Fibroblast of pulmonary artery (primary cell): ENCODE measurements around the gene SYT1.

ENCODE experiments used
- DNase-seq: peaks from one replicate; pipeline ENCODE4 v3.0.0-alpha.2; 2010; ENCODE audit warnings: low read depth
- H3K4me3 ChIP-seq: replicated peaks from 2 replicates; pipeline ENCODE4 v1.5.1; 2011; ENCODE audit warnings: low read depth, mild to moderate bottlenecking, control low read depth, low read length, moderate library complexity
- TF ChIP-seq, protein P1 (sequence below): IDR thresholded peaks from 2 replicates; pipeline ENCODE4 v1.5.1; 2011; ENCODE audit warnings: mild to moderate bottlenecking, control low read depth, low read length, inconsistent platforms; ENCODE audit errors: missing control alignments

The SYT1 gene

DNA sequence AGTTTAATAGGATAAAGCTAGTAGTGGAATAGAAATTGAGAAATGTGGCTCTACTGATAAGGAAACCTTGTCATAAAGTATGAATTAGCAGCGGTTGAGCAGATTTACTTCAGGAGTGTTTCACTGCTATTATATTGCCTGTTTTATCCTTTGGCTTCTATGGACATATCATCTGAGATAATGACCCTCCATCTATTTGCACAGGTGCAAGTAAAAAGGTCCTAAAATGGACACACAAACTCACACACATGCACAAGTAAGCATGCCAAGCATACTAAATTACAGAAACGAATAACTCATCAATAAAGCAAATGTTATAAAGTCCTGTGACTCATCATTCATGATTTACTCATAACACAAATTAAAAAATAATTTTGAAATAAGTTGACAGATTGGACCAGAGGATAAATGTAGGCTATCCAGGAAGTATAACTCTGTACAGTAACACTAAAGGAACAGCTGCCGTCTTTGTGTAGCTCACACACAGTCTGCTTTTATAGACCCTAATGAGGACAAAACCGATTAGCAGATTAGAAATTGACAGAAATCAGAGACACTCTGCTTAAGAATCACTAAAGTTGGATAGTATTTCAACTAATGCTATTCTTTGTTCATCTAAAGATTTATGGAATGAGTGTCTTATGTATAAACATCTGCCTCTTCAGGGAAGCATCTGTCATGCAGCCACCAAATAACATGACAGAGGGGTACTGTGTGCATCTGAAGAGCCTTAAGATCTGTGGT lies 73.9 kb downstream of the SYT1 start:
- no peak for DNase-seq
- TF ChIP-seq, protein P1, sequence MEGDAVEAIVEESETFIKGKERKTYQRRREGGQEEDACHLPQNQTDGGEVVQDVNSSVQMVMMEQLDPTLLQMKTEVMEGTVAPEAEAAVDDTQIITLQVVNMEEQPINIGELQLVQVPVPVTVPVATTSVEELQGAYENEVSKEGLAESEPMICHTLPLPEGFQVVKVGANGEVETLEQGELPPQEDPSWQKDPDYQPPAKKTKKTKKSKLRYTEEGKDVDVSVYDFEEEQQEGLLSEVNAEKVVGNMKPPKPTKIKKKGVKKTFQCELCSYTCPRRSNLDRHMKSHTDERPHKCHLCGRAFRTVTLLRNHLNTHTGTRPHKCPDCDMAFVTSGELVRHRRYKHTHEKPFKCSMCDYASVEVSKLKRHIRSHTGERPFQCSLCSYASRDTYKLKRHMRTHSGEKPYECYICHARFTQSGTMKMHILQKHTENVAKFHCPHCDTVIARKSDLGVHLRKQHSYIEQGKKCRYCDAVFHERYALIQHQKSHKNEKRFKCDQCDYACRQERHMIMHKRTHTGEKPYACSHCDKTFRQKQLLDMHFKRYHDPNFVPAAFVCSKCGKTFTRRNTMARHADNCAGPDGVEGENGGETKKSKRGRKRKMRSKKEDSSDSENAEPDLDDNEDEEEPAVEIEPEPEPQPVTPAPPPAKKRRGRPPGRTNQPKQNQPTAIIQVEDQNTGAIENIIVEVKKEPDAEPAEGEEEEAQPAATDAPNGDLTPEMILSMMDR = no peak
- H3K4me3 ChIP-seq = no peak overlapping the region

- DNase-seq = no peak
- TF ChIP-seq, protein P1 = no peak
- no peak overlapping the region for H3K4me3 ChIP-seq
These were observed 85.0 kb downstream of the SYT1 start for GRCh38 chr12:78949532-78949931.

DNA sequence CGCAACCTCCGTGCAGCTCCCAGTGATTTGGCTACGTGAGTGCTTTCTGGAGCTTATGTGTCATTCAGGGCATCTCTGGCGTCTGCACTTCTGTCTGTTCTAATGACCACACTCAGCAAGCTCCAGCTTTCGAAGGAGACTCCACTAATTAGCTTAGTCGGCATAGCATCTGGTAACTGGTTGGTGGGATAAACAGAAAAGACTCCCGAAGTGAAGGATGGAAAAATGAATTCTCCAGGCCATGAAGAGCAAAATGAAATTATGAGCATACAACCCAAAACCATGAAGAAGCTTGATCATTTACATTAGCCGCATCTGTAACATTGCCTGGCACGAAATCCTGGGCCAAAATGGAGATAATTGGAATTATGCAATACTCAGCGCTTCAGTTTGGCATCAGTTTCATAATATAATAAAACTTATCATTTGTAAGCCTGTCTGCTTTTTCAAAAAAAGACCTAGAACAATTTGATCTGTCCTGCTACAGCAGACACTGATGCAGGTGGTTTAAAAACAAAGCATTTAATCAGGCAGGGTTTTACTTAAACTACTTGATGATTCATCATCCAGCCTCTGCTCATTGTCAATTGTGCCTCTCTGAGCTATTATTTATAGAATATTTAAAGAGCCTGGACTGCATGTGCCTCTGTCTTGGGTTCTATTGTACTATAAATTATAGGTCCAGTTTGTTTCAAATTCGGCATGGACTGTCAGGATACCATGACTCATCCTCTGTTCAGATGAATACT lies 87.4 kb downstream of the SYT1 start:
- H3K4me3 ChIP-seq = no peak overlapping the region
- TF ChIP-seq, protein P1 = no peak
- peak; percentile 20 for DNase-seq

DNA sequence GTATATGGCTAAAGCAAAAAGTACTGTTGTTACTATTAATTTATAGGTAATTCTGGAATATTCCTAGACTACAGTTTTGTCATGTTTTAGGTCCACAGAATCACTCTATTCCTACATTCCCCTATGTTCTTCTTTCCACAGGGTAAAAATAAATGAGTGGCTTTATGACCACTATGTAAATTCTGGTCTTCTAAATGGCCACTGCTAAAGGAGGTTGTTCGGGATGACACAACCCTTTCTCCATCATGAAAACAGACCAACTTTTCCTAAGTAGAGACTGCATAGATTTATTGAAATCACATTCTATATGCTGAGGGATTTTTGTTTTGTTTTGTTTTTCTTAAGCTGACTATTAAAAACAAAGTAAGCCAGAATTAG lies 88.0 kb downstream of the SYT1 start:
- TF ChIP-seq, protein P1 = no peak
- H3K4me3 ChIP-seq = no peak overlapping the region
- DNase-seq = no peak

DNA sequence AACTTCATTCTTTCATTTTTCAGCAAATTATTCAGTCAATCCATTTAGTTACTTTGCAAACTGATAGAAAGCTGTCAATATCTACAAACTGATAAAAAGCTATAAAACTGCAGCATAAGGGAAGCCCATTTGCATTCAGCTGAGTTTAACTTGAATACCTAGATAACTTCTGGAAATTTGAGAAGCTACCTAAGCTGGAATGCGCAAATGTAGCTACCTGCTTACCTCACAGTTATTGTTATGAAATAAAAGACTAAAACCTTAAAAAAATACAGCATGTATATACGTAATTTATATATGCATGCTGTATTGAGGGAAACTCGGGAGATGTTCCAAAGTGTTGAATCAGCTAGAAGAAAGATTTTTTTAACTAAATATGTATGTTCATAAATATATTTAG lies 94.4 kb downstream of the SYT1 start:
- TF ChIP-seq, protein P1 = no peak
- H3K4me3 ChIP-seq = no peak overlapping the region
- DNase-seq = no peak

DNA sequence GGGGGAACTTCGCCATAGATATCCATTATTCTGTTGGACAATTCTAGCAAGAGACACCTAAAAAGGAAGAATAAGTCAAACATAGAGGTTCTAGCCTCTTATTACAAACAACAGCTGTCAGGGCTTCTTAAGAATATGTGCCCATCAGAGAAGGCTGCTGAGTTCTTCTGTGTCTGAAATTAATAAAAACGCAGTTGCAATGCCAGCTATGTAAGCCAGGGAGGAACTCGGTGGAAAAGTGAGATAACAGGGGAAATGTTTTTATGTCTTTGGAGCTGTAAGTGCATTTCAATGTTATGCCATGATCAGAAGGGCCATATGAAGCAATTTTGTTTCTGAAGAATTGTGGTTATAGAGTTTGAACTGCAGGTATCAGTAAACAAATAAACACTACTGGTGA lies 95.0 kb downstream of the SYT1 start:
- no peak overlapping the region for H3K4me3 ChIP-seq
- TF ChIP-seq, protein P1 = peak; percentile 26
- DNase-seq = peak; percentile 39
